ENCODE results near the gene APOBEC3B. TPM values are rescaled to one million over a fixed set of nuclear protein-coding genes. Genes with fewer than 3 reads are reported as not detected.
"Not testable (repeated sequence)": the region's sequence is repeated elsewhere in the genome, so short reads cannot be mapped to it uniquely, and the experiment has no call there.

APOBEC3B gene
- total RNA-seq, 2 experiments from 2014 or later = 10.4 to 10.7 TPM

DNA sequence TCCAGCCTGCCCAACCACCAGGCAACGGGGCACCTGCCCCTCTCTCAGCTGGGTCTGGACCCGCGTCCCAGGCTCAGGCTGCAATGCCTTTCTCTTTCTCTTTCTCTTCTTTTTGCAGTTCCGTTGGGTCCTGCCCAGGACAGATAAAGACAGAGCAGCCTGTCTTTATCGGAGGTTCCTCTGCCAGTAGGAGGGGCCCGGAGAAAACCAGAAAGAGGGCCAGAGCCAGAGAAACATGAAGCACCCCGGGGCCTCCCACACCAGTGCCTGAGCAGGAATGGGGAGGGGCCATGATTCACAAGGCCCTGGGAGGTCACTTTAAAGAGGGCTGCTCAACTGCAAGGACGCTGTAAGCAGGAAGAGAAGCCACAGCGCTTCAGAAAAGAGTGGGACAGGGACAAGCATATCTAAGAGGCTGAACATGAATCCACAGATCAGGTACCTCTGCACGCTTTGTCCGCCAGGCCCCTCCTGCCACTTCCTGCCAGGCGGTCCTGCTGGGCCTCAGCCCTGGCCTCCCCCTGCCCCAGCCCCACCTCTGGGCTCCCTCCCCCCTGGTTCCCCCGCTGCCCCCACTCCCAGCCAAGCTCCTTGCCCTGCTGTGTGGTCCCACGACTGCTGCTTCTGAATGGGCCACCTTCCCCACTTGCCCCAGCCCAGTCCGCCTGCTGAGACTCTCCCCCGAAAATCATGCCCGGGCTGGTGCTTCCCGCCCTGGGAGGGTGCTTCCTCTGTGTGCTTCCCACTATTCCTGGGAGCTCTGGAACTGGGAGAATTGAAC, 32.0 kb downstream of the APOBEC3B start, which contains the start of gene APOBEC3C:
TSS of gene APOBEC3C (plus strand) at position 316 of the 781 bp plus-strand sequence. CDS start at position 422, 106 bp downstream.
- ChIA-PET CTCF (interaction anchor here (1.3 to 2.6 kb wide), 4 partner anchors 33 to 145 kb away, joined by 3 to 7 read pairs (median 4); no protein-coding TSS in a partner anchor), POLR2A (interaction anchor here (0.5 to 1.1 kb wide), 3 partner anchors 78 to 256 kb away, joined by 3 to 8 read pairs (median 5); no protein-coding TSS in a partner anchor)

DNA sequence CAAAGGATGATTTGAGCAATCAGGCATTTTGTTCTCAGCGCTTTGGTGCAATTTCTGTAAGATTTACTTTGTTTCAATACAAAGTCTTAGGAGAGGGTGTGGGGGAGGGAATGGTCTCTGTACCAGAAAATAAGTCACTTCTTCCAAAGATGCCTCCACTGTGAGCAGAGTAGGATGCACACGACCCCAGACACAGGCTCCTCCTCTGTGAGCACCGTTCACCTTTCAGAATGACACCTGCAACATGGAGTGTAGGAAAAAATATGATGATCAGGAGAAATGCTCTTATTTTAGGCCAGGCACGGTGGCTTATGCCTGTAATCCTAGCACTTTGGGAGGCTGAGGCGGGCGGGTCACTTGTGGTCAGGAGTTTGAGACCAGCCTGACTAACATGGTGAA, 32.6 kb downstream of the APOBEC3B start:
- POLR2A ChIA-PET = interaction anchor here (0.7 kb wide), 1 partner anchor 78 kb away, joined by 5 read pairs; no protein-coding TSS in a partner anchor
- CTCF ChIA-PET = interaction anchor here (1.3 to 2.6 kb wide), 3 partner anchors 84 to 146 kb away, joined by 4 to 7 read pairs (median 4); no protein-coding TSS in a partner anchor

- ChIA-PET CTCF (no interaction called here), POLR2A (no interaction called here)
Observed at GRCh38 chr22:39016592-39016991, 34.4 kb downstream of the APOBEC3B start.

DNA sequence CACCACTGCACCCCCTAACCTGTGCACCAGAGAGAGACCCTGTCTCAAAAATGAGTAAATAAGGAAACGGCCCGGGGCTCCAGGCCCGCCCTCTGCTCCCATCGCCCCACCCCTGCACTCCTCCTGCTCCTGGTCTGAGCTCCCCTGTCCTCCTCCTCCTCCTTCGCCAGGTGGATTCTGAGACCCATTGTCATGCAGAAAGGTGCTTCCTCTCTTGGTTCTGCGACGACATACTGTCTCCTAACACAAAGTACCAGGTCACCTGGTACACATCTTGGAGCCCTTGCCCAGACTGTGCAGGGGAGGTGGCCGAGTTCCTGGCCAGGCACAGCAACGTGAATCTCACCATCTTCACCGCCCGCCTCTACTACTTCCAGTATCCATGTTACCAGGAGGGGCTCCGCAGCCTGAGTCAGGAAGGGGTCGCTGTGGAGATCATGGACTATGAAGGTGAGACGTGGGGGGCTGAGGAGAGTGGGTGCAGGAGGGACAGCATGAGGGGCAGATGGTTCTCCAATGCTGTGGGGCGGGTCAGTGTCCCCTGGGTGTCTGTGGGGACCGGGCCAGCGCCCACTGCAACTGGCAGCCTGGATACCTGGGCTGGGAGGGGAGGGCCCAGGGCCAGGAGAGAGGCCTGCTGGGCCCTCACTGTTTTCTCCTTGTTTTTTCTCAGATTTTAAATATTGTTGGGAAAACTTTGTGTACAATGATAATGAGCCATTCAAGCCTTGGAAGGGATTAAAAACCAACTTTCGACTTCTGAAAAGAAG, 35.6 kb downstream of the APOBEC3B start:
- CTCF ChIA-PET = no interaction called here
- POLR2A ChIA-PET = no interaction called here

DNA sequence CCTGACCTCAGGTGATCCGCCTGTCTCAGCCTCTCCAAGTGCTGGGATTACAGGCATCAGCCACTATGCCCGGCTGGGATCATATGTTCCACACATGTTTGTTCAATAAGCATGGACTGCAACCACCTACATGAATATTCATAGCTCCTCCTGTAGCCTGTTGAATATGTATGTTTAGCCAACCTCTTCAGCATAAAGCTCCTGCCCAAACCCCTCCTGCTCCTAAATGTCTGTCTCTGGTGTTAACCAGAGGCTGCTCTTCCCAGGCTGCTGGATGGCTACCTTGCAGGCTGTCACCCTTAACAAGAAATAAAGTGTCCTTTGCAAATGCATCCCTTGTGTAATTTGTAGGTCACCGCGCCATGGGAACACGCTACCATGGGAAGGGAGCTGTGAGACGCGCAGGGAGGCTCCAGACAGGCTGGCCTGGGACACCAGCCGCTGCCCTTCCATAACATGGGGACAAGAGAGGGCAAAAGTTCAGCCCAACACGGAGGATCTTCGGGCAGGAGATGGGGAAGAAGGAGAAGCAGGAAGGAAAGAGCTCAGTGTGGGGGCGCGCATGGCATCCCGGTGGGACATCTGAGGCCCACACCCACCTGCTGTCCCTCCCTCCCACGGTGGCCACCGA, 38.0 kb downstream of the APOBEC3B start:
- CTCF ChIA-PET = interaction anchor here (1.4 kb wide), 1 partner anchor 17 kb away, joined by 6 read pairs; no protein-coding TSS in a partner anchor
- POLR2A ChIA-PET = not testable (repeated sequence)

GRCh38 chr22:39021552-39022250, 39.6 kb downstream of the APOBEC3B start:
- ChIA-PET CTCF (interaction anchor here (0.7 to 1.4 kb wide), 5 partner anchors 18 to 475 kb away, joined by 3 to 6 read pairs (median 3); no protein-coding TSS in a partner anchor), POLR2A (interaction anchor here (0.7 kb wide), 1 partner anchor 22 kb away, joined by 7 read pairs; no protein-coding TSS in a partner anchor)

GRCh38 chr22:39024519-39025308, 42.6 kb downstream of the APOBEC3B start:
- CTCF ChIA-PET = no interaction called here

DNA sequence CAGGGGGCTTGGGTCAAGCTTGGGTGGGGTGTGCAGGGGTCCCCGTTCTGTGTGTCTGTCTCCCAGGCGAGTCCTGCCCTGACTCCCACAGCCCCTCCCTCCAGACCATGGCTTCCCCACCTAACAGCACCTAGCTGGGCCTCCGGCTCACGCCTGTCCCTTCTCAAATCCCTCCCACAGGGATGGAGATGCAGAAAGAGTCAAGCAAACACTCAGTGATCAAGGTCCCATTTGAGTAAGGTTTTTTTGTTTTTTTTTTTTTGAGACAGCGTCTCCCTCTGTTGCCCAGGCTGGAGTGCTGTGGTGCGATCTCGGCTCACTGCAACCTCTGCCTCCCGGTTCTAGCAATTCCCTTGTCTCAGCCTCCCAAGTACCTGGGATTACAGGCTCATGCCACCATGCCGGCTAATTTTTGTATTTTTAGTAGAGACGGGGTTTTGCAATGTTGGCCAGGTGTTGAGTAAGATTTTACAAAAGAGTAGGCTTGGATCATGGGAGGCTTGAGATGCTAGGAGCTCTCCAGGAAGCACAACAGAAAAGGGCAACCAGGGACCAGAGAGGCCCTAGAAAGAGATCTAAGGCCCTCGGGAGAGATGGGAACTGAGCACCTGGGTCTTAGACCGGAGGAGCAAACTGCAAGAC, 44.5 kb downstream of the APOBEC3B start:
- POLR2A ChIA-PET = no interaction called here
- CTCF ChIA-PET = no interaction called here

More at GRCh38 chr22:39024519-39025308, 42.6 kb downstream of the APOBEC3B start:
- POLR2A ChIA-PET = interaction anchor here (0.5 kb wide), 1 partner anchor 97 kb away, joined by 5 read pairs; no protein-coding TSS in a partner anchor

- POLR2A ChIA-PET = no interaction called here
- CTCF ChIA-PET = interaction anchor here (1.0 kb wide), 1 partner anchor 90 kb away, joined by 3 read pairs; no protein-coding TSS in a partner anchor
Observed at GRCh38 chr22:39027717-39028116, 45.6 kb downstream of the APOBEC3B start.

DNA sequence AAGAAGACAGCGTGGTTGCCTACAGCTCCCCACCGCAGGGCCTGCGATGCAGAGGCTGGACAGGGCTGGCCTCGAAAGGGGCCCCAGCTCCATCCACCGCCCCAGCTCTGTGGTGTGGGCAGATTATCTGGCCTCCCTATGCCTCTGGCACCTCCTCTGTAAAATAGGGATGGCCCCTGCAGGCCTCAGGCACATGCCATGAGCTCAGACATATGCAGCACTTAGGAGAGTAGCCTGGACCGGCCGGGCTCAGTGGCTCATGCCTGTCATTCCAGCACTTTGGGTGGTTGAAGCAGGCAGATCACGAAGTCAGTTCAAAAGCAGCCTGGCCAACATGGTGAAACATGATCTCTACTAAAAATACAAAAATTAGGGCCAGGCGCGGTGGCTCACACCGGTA, 46.1 kb downstream of the APOBEC3B start:
- POLR2A ChIA-PET = no interaction called here

DNA sequence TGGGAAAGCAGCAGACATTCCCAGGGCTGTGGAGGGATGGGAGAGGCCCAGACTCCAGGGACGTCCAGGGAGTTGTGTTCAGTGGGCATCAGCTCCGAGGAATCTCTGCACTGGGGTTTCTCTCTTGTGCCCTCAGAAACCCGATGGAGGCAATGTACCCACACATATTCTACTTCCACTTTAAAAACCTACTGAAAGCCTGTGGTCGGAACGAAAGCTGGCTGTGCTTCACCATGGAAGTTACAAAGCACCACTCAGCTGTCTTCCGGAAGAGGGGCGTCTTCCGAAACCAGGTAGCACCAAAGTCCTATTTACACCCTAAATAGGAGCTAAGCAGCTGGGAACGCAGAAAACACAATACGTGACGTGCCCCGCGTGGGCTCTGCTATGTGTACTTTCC, 47.1 kb downstream of the APOBEC3B start:
- CTCF ChIA-PET = no interaction called here
- POLR2A ChIA-PET = interaction anchor here (0.6 kb wide), 1 partner anchor 114 kb away, joined by 3 read pairs; no protein-coding TSS in a partner anchor

More for the DNA sequence above, 46.1 kb downstream of the APOBEC3B start:
- CTCF ChIA-PET = interaction anchor here (1.0 kb wide), 1 partner anchor 89 kb away, joined by 3 read pairs; no protein-coding TSS in a partner anchor

DNA sequence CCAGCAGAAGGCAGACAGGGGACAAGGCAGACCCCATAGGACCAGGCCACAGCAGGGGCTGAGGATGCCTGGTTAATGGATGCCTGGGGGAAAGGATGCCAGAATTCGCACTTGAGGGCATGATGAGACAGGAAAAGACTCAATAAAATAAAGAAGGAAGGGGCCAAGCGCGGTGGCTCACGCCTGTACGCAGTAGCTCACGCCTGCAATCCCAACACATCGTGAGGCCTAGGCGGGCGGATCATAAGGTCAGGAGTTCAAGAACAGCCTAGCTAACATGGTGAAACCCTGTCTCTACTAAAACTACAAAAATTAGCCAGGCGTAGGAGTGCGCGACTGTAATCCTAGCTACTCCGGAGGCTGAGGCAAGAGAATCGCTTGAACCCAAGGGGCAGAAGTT, 48.6 kb downstream of the APOBEC3B start:
- ChIA-PET CTCF (no interaction called here), POLR2A (no interaction called here)

GRCh38 chr22:39031434-39032295, 49.5 kb downstream of the APOBEC3B start:
- ChIA-PET CTCF (interaction anchor here (1.1 to 1.3 kb wide), 2 partner anchors 29 to 272 kb away, joined by 3 to 5 read pairs; no protein-coding TSS in a partner anchor), POLR2A (interaction anchor here (0.6 kb wide), 1 partner anchor 16 kb away, joined by 3 read pairs; no protein-coding TSS in a partner anchor)

DNA sequence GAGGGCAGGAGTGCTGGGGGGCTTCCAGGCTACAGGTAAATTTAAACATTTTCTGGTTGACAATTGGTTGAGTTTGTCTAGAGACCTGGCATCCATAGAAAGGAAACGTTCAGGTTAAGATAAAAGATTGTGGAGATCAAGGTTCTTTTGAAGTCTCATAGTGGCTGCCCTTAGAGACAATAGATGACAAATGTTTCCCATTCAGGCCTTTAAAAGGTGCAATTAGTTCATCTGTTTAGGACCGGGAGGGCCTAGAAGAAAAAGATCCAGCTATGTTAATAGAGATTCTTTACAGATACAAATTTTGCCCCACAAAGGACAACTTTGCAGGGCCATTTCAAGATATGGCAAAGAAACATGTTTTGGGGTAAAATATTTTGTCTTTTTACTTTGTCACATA, 54.9 kb downstream of the APOBEC3B start:
- POLR2A ChIA-PET, CTCF ChIA-PET: not testable (repeated sequence)

DNA sequence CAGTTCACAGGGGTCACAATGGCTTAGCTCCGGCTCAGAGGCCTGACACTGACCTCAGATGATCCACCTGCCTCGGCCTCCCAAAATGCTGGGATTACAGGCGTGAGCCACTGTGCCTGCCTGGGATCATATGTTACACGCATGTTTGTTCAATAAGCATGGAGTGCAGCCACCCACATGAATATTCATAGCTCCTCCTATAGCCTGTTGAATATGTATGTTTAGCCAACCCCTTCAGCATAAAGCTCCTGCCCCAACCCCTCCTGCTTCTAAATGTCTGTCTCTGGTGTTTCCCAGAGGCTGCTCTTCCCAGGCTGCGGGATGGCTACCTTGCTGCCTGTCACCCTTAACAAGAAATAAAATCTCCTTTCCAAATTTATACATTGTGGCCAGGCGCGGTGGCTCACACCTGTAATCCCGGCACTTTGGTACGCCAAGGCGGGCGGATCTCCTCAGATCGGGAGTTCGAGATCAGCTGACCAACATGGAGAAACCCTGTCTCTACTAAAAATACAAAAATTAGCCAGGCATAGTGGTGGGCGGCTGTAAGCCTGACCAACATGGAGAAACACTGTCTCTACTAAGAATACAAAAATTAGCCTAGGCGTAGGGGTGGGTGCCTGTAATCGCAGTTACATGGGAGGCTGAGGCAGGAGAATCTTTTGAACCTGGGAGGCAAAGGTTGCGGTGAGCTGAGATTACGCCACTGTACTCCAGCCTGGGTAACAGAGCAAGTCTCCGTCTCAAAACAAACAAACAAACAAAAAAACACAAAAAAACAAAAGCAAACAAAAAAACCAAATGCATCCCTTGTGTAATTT, 57.4 kb downstream of the APOBEC3B start:
- POLR2A ChIA-PET = interaction anchor here (0.6 kb wide), 1 partner anchor 578 kb away, joined by 3 read pairs; no protein-coding TSS in a partner anchor
- CTCF ChIA-PET = interaction anchor here (0.7 kb wide), 1 partner anchor 170 kb away, joined by 6 read pairs; no protein-coding TSS in a partner anchor

- CTCF ChIA-PET = interaction anchor here (0.7 kb wide), 1 partner anchor 170 kb away, joined by 6 read pairs; no protein-coding TSS in a partner anchor
- POLR2A ChIA-PET = not testable (repeated sequence)
Observed at GRCh38 chr22:39040155-39040537, 58.0 kb downstream of the APOBEC3B start.
